ENCODE results near the gene KCTD11.

Gene KCTD11

DNA sequence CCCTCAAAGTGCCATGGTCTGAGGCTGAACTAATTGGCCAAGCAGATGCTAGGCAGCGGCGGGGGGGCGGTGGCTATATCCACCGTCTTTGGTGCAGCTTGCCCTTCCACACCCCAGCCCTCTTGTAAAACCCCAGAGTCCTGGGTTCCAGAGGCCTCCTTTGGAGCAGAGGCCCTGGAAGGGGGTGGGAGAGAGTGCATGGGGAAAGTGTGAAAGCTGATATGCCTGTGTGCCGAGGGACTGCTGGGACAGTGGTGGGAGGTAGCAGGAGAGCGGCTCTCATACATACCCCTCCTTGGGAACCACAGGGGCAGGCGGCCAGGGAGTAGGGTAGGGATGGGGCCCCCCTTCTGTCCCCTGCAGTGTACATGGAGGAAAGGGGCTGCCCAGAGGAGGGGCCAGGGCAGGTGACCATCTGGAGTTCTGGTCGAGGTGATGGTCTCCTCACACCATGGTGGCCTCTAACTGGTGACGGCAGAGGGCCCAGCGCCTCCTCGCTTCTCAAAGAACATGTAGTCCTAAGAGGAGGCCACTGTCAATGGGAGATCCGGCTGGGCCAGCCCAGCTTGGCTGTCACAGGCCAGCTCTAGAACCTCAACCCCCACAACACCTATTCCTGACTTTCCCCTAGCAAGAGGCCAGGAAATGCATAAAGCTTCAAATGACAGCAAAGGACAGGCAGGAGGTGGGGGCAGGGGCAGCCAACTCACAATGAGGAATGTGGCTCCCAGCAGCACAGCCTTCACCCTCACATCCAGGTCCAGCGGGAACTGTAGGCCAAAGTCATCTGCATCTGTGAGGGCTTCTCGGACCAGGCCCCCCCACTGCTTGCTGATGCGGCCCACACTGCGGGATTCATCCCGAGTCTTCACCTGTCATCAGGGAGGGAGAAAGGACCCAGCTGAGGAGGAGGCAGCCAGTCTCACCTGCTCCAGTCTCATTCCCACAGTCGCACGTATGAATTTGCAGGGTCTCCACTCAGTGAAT lies 38.3 kb downstream of the KCTD11 start:
- H3K4me3 ChIP-seq (ENCODE audit: low read depth, low read length) = no peak overlapping the region
- no peak for DNase-seq (ENCODE audit: low read depth)
- TF ChIP-seq, protein P1, sequence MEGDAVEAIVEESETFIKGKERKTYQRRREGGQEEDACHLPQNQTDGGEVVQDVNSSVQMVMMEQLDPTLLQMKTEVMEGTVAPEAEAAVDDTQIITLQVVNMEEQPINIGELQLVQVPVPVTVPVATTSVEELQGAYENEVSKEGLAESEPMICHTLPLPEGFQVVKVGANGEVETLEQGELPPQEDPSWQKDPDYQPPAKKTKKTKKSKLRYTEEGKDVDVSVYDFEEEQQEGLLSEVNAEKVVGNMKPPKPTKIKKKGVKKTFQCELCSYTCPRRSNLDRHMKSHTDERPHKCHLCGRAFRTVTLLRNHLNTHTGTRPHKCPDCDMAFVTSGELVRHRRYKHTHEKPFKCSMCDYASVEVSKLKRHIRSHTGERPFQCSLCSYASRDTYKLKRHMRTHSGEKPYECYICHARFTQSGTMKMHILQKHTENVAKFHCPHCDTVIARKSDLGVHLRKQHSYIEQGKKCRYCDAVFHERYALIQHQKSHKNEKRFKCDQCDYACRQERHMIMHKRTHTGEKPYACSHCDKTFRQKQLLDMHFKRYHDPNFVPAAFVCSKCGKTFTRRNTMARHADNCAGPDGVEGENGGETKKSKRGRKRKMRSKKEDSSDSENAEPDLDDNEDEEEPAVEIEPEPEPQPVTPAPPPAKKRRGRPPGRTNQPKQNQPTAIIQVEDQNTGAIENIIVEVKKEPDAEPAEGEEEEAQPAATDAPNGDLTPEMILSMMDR (IDR thresholded peaks at IDR 0.05; ENCODE audit: low read depth, low read length) = no peak

DNA sequence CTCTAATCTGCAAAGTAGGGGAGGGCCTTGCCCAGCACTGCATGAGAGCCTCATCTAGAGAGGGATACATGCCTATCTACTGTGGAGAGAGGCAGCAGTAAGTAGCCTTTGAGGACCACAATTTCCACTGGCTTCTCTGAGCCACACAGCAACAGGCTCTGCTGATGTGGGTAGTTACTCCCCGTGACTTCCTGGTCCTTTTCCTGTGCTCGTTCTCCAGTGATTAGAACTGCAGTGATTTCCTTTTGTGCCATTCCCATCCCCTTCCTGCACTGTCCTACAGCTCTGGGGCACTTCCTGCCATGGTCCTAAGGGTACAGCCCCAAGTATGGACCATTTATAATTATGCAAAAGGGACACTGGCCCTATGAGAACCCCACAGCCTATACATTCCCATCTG lies 39.3 kb downstream of the KCTD11 start:
- no peak for DNase-seq (ENCODE audit: low read depth)
- TF ChIP-seq POLR2A (IDR thresholded peaks at IDR 0.05; ENCODE audit: extremely low read depth, insufficient read length) (no peak), MYC (IDR thresholded peaks at IDR 0.05; ENCODE audit: low read depth, low read length) (no peak)
- TF ChIP-seq, protein P1 (IDR thresholded peaks at IDR 0.05; ENCODE audit: low read depth, low read length) = no peak
- TF ChIP-seq, protein P2, sequence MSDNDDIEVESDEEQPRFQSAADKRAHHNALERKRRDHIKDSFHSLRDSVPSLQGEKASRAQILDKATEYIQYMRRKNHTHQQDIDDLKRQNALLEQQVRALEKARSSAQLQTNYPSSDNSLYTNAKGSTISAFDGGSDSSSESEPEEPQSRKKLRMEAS (IDR thresholded peaks at IDR 0.05; ENCODE audit: low read depth, low read length) = no peak
- H3K4me3 ChIP-seq (ENCODE audit: low read depth, low read length) = no peak overlapping the region

DNA sequence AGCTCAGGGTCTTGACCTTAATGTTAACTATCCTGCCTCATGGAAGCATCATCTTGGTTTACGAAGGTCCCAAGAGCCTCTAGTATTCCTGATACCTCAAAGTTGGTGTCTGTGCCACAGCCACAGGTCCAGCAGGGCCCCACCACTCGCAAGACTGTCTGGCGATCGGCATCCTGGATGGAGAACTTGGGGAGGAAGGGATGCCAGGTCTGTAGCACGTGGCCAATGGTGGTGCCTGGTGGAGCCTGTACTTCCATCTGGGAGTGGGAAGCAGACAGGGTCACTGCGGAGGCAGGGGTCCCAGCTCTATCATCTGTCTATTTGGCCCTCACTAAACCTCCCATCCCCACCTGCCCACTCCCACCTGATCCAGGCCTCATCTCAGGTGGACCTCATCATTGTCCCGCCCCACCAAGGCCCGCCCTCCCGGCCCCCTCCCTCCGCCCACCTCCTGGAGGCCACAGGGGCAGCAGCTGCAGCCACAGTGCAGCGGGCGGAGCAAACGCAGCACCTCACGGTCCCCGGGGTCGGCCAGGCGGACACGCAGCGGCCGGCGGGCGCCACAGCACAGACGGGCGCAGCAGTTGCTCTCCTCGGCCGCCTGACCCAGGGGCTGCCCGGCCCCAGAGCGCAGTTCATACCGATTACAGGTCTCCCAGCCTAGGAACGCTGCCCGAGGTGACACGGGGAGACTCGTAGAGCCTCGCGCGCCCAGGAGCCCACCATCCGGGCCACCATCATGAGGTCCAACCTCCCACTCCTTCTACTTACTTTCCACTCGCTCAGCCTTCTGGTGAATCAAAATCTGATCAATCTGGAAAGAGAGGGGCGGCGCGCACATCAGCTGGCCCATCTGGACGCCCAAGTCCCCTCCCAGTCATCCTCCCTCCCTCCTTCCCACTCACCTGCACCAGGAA lies 41.0 kb downstream of the KCTD11 start:
- no peak for DNase-seq (ENCODE audit: low read depth)
- TF ChIP-seq MYC (IDR thresholded peaks at IDR 0.05; ENCODE audit: low read depth, low read length) = no peak
- H3K4me3 ChIP-seq (ENCODE audit: low read depth, low read length) = no peak overlapping the region

DNA sequence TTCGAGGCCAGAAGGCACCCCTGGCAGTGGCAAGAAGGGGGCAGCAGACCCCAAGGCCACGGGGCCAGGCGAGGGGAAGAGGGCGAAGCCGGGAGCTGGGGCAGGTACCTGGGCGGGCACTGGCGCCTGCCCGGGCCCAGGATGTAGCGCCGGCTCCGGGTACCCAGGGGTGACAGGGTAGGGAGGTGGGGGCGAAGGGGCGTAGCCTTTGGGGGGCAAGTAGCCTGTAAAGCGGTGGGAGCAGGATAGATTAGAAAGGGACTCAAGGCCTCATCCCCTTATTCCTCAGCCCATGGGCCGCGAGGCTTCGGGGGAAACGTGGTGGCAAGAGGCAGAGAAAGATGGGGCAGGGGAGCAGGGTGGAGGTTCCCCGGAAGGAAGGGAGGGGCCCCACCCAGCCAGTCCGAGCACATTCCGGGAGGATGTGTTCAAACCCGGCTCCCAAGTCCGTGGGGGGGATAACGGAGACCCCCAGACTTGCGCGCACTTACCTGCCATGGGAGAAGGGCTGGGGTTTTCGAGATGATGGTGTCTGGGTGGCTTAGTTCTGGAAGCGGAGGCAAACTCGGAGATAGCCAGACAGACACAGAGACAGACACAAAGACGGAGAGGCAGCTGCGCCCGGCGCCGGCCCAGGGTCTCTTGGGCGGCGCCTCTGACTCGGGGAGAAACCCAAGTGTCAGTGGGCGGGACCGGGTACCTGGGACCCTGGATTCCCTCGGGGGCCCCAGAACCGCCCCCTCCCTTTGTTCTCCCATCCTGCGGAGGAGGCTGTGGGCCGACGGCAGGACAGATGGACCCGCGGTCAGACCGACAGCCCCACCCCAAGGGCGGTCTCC lies 41.9 kb downstream of the KCTD11 start:
- no peak for DNase-seq (ENCODE audit: low read depth)
- TF ChIP-seq, protein P2 (IDR thresholded peaks at IDR 0.05; ENCODE audit: low read depth, low read length) = no peak
- H3K4me3 ChIP-seq (ENCODE audit: low read depth, low read length) = peak overlapping the region; percentile 43

DNA sequence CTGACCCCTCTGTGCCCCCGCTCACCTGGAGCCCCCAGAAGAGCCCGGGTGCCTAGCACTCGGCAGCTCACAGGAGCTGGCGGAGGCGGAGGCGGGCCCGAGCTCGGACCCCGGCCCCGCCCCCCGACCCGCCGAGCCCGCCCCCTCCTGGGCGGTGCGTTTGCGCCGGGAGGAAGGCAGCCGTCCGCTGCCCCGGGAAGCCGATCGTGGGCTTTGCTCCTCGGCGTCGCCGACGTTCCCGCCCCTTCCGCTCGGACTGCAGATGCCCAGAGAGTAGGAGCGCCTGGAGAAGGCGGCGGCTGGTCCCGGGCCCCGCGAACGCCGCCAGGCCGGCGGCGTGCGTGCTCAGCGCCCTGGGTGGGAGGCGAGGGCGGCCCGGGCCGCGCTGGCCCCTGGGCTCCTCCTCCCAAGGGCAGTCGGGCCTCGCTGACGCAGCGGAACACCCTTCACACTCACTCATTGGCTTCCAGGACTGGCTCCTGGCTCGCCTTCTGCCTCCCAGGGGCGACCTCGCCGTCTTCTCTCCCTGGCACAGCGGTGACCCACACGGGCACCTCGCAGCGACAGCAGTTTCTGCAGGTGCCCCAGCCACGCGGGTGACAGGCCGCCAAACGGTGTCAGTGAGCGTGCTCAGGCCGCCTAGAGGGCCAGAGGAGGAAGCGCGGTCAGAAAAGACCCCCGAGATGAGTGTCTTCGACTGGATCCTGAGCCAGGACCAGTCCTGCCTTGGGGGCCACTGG lies 42.7 kb downstream of the KCTD11 start, which contains the start of gene PLSCR3:
Gene PLSCR3 (minus strand): TSS at position 74 of the 740 bp plus-strand sequence. CDS start 415 bp downstream, outside the sequence.
- TF ChIP-seq, protein P2 (IDR thresholded peaks at IDR 0.05; ENCODE audit: low read depth, low read length) = peak; percentile 43
- TF ChIP-seq MYC (IDR thresholded peaks at IDR 0.05; ENCODE audit: low read depth, low read length) (peak; percentile 76; the same call in 1 of the 2 replicates), POLR2A (IDR thresholded peaks at IDR 0.05; ENCODE audit: extremely low read depth, insufficient read length) (peak; percentile 87)
- TF ChIP-seq, protein P1 (IDR thresholded peaks at IDR 0.05; ENCODE audit: low read depth, low read length) = peak; percentile 17
- peak within 1 kb of the TSS; percentile 50 for H3K4me3 ChIP-seq (ENCODE audit: low read depth, low read length)
- DNase-seq (ENCODE audit: low read depth) = peak; percentile 83

DNA sequence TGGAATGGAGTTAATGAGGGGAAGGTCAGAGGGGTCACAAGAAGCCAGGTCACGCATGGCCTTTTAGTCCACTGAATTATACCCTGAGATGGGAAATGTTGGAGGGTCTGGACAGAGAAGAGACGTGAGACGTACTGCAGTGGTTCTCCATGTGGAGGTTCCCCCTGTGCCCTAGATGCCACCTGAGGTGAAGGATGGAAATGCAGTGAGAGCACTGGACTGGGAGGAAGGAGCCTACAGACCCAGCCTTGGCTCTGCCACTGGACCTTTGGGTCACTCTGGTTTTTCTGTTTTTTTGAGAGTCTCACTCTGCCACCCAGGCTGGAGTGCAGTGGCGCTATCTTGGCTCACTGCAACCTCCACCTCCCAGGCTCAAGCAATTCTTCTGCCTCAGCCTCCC lies 44.2 kb downstream of the KCTD11 start:
- H3K4me3 ChIP-seq (ENCODE audit: low read depth, low read length) = no peak overlapping the region
- TF ChIP-seq POLR2A (IDR thresholded peaks at IDR 0.05; ENCODE audit: extremely low read depth, insufficient read length) (no peak), MYC (IDR thresholded peaks at IDR 0.05; ENCODE audit: low read depth, low read length) (no peak)
- TF ChIP-seq, protein P1 (IDR thresholded peaks at IDR 0.05; ENCODE audit: low read depth, low read length) = no peak
- TF ChIP-seq, protein P2 (IDR thresholded peaks at IDR 0.05; ENCODE audit: low read depth, low read length) = no peak
- DNase-seq (ENCODE audit: low read depth) = no peak
